H9 (cell line): Measurements from ENCODE around the gene MTA3. TPM values are rescaled to one million over a fixed set of nuclear protein-coding genes. Genes with fewer than 3 reads are reported as not detected.
A peak's percentile ranks its signal among the peaks of the same experiment; 100 is the strongest.

ENCODE experiments used
- DNase-seq: peaks from one replicate; pipeline ENCODE4 v3.0.0-alpha.2; 2017
- H2AFZ ChIP-seq: one replicate; pipeline ENCODE4 v1.6.1; 2013; ENCODE audit warnings: mild to moderate bottlenecking, low read length, control low read depth, moderate library complexity
- H2AK5ac ChIP-seq: 2 replicates; pipeline ENCODE4 v1.6.1; 2013; ENCODE audit warnings: low read length, control low read depth, mixed read lengths; ENCODE audit not compliant: insufficient read length
- H2BK120ac ChIP-seq: one replicate; pipeline ENCODE4 v1.6.1; 2013; ENCODE audit warnings: low read depth, mild to moderate bottlenecking, low read length, control low read depth, inconsistent platforms; ENCODE audit not compliant: poor library complexity, severe bottlenecking
- H2BK12ac ChIP-seq: 2 replicates; pipeline ENCODE4 v1.6.1; 2013; ENCODE audit warnings: low read length, control low read depth, mixed read lengths, low read depth; ENCODE audit not compliant: insufficient read length
- H2BK15ac ChIP-seq: 2 replicates; pipeline ENCODE4 v1.6.1; 2013; ENCODE audit warnings: low read depth, low read length, control low read depth
- H2BK20ac ChIP-seq: one replicate; pipeline ENCODE4 v1.6.1; 2013; ENCODE audit warnings: low read depth, mild to moderate bottlenecking, low read length, control low read depth, inconsistent platforms; ENCODE audit not compliant: poor library complexity, severe bottlenecking
- H2BK5ac ChIP-seq: 2 replicates; pipeline ENCODE4 v1.6.1; 2013; ENCODE audit warnings: low read length, control low read depth, mixed read lengths; ENCODE audit not compliant: insufficient read length
- H3K14ac ChIP-seq: 2 replicates; pipeline ENCODE4 v1.6.1; 2013; ENCODE audit warnings: low read length, control low read depth; ENCODE audit not compliant: insufficient read depth
- H3K18ac ChIP-seq: 2 replicates; pipeline ENCODE4 v1.6.1; 2013; ENCODE audit warnings: low read depth, mild to moderate bottlenecking, mixed read lengths, low read length, control low read depth; ENCODE audit not compliant: insufficient read length
- H3K23ac ChIP-seq: 2 replicates; pipeline ENCODE4 v1.6.1; 2013; ENCODE audit warnings: low read length, control low read depth, mixed read lengths, low read depth; ENCODE audit not compliant: insufficient read length
- H3K23me2 ChIP-seq: 2 replicates; pipeline ENCODE4 v1.6.1; 2013; ENCODE audit warnings: low read depth, mild to moderate bottlenecking, mixed read lengths, low read length, control low read depth; ENCODE audit not compliant: insufficient read length, poor library complexity, severe bottlenecking
- H3K27ac ChIP-seq: 2 replicates; pipeline ENCODE4 v1.5.1; 2013; ENCODE audit warnings: low read length, control low read depth, mixed read lengths, low read depth; ENCODE audit not compliant: insufficient read length
- H3K27me3 ChIP-seq: 2 replicates; pipeline ENCODE4 v1.6.1; 2013; ENCODE audit warnings: low read length, control low read depth, inconsistent platforms; ENCODE audit not compliant: insufficient read depth
- H3K4ac ChIP-seq: 2 replicates; pipeline ENCODE4 v1.6.1; 2013; ENCODE audit warnings: low read depth, mild to moderate bottlenecking, control low read depth, inconsistent platforms, low read length, moderate library complexity
- H3K4me1 ChIP-seq: 2 replicates; pipeline ENCODE4 v1.6.1; 2013; ENCODE audit warnings: low read length, control low read depth, inconsistent platforms; ENCODE audit not compliant: insufficient read depth
- H3K4me2 ChIP-seq: 2 replicates; pipeline ENCODE4 v1.6.1; 2013; ENCODE audit warnings: low read length, control low read depth, mixed read lengths; ENCODE audit not compliant: insufficient read length, insufficient read depth
- H3K56ac ChIP-seq: 2 replicates; pipeline ENCODE4 v1.6.1; 2013; ENCODE audit warnings: low read depth, mild to moderate bottlenecking, mixed read lengths, low read length, control low read depth; ENCODE audit not compliant: insufficient read length
- H3K79me1 ChIP-seq: 2 replicates; pipeline ENCODE4 v1.6.1; 2013; ENCODE audit warnings: low read depth, mild to moderate bottlenecking, moderate library complexity, low read length, control low read depth, inconsistent platforms; ENCODE audit not compliant: insufficient read depth, poor library complexity, severe bottlenecking
- H3K79me2 ChIP-seq: 2 replicates; pipeline ENCODE4 v1.6.1; 2013; ENCODE audit warnings: low read length, control low read depth, inconsistent platforms; ENCODE audit not compliant: insufficient read depth
- H3K9ac ChIP-seq: 2 replicates; pipeline ENCODE4 v1.6.1; 2013; ENCODE audit warnings: low read length, control low read depth, mixed read lengths; ENCODE audit not compliant: insufficient read length; ENCODE audit errors: extremely low read depth
- H3K9me3 ChIP-seq: one replicate; pipeline ENCODE4 v1.6.1; 2013; ENCODE audit warnings: low read depth, low read length, inconsistent platforms; ENCODE audit not compliant: control insufficient read depth
- H3T11ph ChIP-seq: one replicate; pipeline ENCODE4 v1.6.1; 2013; ENCODE audit warnings: mild to moderate bottlenecking, low read length, control low read depth, inconsistent platforms
- H4K20me1 ChIP-seq: one replicate; pipeline ENCODE4 v1.6.1; 2013; ENCODE audit not compliant: control insufficient read depth, insufficient read length, insufficient read depth
- H4K5ac ChIP-seq: 2 replicates; pipeline ENCODE4 v1.6.1; 2013; ENCODE audit warnings: low read depth, mild to moderate bottlenecking, mixed read lengths, low read length, control low read depth; ENCODE audit not compliant: insufficient read length
- H4K8ac ChIP-seq: replicated peaks from 2 replicates; pipeline ENCODE4 v1.6.1; 2013; ENCODE audit warnings: low read length, control low read depth, mixed read lengths, low read depth; ENCODE audit not compliant: insufficient read length
- H4K91ac ChIP-seq: 2 replicates; pipeline ENCODE4 v1.6.1; 2013; ENCODE audit warnings: low read depth, mild to moderate bottlenecking, moderate library complexity, mixed read lengths, low read length, control low read depth; ENCODE audit not compliant: insufficient read length
- H3K27ac Mint-ChIP-seq, 3 experiments: 2 replicates in 2 of 3; 3 replicates in 1 of 3; pipeline ENCODE4 v1.8.0; 2020 to 2021; ENCODE audit warnings: mixed read lengths in 3 of 3, mild to moderate bottlenecking in 1 of 3, moderate library complexity in 1 of 3
- H3K27me3 Mint-ChIP-seq: 2 replicates; pipeline ENCODE4 v1.8.0; 2021; ENCODE audit warnings: low read depth, mild to moderate bottlenecking, moderate library complexity, mixed read lengths
- H3K36me3 Mint-ChIP-seq, 3 experiments: 2 replicates in 2 of 3; 3 replicates in 1 of 3; pipeline ENCODE4 v1.8.0; 2020 to 2021; ENCODE audit warnings: low read depth in 3 of 3, mixed read lengths in 3 of 3; ENCODE audit not compliant: insufficient read depth in 1 of 3
- H3K4me1 Mint-ChIP-seq, 2 experiments: 2 replicates each; pipeline ENCODE4 v1.8.0; 2020; ENCODE audit warnings: mixed read lengths in 2 of 2
- H3K4me3 Mint-ChIP-seq, 2 experiments: 2 replicates in 1 of 2; 3 replicates in 1 of 2; pipeline ENCODE4 v1.8.0; 2020 to 2021; ENCODE audit warnings: mild to moderate bottlenecking in 2 of 2, mixed read lengths in 2 of 2, moderate library complexity in 1 of 2
- H3K9me3 Mint-ChIP-seq, 2 experiments: 2 replicates in 1 of 2; 3 replicates in 1 of 2; pipeline ENCODE4 v1.8.0; 2020; ENCODE audit warnings: mild to moderate bottlenecking in 2 of 2, mixed read lengths in 2 of 2, moderate library complexity in 1 of 2
- WGBS: extraction: QIAGEN DNeasy Blood & Tissue Kit; methylation state at CpG from one replicate; pipeline ENCODE4 v1.1.7; 2013; ENCODE audit warnings: missing lambda C conversion rate, low lambda C conversion rate, mixed read lengths; ENCODE audit not compliant: insufficient read length; ENCODE audit errors: extremely low coverage; 5-methylcytosine and 5-hydroxymethylcytosine counted together
- total RNA-seq: library from RNA; stranded (reverse); gene quantifications from 2 replicates; pipeline ENCODE4 v1.2.1, GENCODE V29; 2021
- TF ChIP-seq, protein P1 (sequence below): fragments of 200-600 bp; sonication (generic); conservative IDR thresholded peaks from 3 replicates; pipeline ENCODE4 v1.8.0; 2021; ENCODE audit warnings: antibody characterized with exemption, mild to moderate bottlenecking

MTA3 gene
- total RNA-seq, 1 experiment from 2014 or later = 253 TPM

DNA sequence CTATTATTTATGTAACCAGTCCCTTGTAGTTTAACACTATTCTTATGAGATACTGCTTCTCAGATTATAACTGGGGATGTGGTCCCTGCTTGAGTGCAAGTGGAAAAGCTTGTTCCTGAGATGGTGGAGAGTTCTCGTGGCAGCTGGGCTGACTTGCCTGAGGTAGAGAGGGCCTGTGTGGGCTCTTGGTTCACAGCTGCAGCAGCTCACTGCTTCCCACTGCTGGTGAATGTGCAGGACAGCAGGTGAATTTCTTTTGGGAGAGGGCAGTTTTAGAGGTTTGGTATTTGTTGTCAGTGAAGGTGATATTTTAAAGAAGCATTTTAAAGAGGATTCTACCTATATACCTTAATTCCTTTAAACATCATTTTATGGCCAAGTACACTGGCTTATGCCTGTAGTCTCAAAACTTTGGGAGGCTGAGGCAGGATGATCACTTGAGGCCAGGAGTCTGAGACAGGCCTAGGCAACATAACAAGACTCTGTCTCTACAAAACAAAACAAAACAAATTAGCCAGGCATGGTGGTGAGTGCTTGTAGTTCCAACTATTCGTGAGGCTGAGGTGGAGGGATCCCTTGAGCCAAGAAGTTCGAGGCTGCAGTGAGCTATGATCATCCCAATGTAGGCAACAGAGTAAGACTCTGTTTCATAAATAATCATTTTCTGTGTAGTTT lies 94.8 kb downstream of the MTA3 start:
- no peak overlapping the region for H3K23ac ChIP-seq
- H4K91ac ChIP-seq = no peak overlapping the region
- no peak overlapping the region for H3K4ac ChIP-seq
- no peaks in the 10 kb centered on the region; the same call in 1 of the 2 replicates for H3K4me1 ChIP-seq
- no peak overlapping the region for H3K56ac ChIP-seq
- H3K4me2 ChIP-seq = no peak overlapping the region
- Mint-ChIP-seq H3K9me3 (no peaks in the 10 kb centered on the region), H3K36me3 (peaks cover 15 to 61% (median 48%) of the 10 kb centered on the region in 3 experiments; a peak in 6 of 7 replicates), H3K27ac (peak overlapping the region; percentile 66 to 85 (median 67); a peak in 5 of 7 replicates), H3K4me1 (peaks cover 36 to 52% of the 10 kb centered on the region in 2 experiments), H3K27me3 (no peaks in the 10 kb centered on the region), H3K4me3 (no peak overlapping the region)
- H3K9me3 ChIP-seq = no peaks in the 10 kb centered on the region
- no peak overlapping the region for H3K18ac ChIP-seq
- no peak overlapping the region for H2AFZ ChIP-seq
- H4K5ac ChIP-seq = no peak overlapping the region
- H2AK5ac ChIP-seq = no peak overlapping the region
- H2BK5ac ChIP-seq = no peak overlapping the region
- TF ChIP-seq, protein P1, sequence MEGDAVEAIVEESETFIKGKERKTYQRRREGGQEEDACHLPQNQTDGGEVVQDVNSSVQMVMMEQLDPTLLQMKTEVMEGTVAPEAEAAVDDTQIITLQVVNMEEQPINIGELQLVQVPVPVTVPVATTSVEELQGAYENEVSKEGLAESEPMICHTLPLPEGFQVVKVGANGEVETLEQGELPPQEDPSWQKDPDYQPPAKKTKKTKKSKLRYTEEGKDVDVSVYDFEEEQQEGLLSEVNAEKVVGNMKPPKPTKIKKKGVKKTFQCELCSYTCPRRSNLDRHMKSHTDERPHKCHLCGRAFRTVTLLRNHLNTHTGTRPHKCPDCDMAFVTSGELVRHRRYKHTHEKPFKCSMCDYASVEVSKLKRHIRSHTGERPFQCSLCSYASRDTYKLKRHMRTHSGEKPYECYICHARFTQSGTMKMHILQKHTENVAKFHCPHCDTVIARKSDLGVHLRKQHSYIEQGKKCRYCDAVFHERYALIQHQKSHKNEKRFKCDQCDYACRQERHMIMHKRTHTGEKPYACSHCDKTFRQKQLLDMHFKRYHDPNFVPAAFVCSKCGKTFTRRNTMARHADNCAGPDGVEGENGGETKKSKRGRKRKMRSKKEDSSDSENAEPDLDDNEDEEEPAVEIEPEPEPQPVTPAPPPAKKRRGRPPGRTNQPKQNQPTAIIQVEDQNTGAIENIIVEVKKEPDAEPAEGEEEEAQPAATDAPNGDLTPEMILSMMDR = peak; percentile 97
- no peaks in the 10 kb centered on the region for H3K23me2 ChIP-seq
- no peak overlapping the region for H2BK20ac ChIP-seq
- H3K79me1 ChIP-seq = peaks cover 3% of the 10 kb centered on the region
- H2BK15ac ChIP-seq = no peak overlapping the region
- no peaks in the 10 kb centered on the region for H4K20me1 ChIP-seq
- H3K27me3 ChIP-seq = no peaks in the 10 kb centered on the region
- no peak overlapping the region for H2BK120ac ChIP-seq
- no CpG with 5 or more reads among the region's 3 CpGs for WGBS
- H4K8ac ChIP-seq = no peak overlapping the region
- H3K9ac ChIP-seq = peak overlapping the region; percentile 2
- H3K79me2 ChIP-seq = peaks cover 3% of the 10 kb centered on the region; the same call in 1 of the 2 replicates
- no peak overlapping the region for H3K27ac ChIP-seq
- H2BK12ac ChIP-seq = no peak overlapping the region
- DNase-seq = peak; percentile 82
- no peak overlapping the region for H3T11ph ChIP-seq
- H3K14ac ChIP-seq = no peak overlapping the region
